ENCODE results near the gene CCDC88C.

CCDC88C gene

DNA sequence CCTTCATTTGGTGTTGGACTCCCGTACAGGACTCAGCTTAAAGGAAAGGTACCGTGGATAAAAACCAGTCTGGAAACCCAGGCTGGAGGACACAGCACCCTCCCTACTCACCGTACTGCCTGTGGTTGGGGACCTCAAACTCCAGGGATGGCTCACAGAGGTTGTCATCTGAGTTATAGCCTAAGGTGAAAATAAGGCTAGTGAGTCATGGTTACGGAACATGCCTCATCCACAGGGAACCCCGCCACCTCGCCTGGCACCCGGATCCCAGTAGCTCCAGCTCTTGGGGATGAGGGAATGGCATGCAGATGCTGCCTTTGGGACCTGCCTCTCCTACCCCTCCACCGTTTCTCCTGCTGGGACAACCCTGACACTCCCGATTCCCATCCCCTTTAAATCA is 136.3 kb downstream of the CCDC88C start:
- H3K4me3 ChIP-seq (ENCODE audit: low read depth, low read length): no peak overlapping the region
- DNase-seq (ENCODE audit: low read depth): no peak
- TF ChIP-seq, protein P1, sequence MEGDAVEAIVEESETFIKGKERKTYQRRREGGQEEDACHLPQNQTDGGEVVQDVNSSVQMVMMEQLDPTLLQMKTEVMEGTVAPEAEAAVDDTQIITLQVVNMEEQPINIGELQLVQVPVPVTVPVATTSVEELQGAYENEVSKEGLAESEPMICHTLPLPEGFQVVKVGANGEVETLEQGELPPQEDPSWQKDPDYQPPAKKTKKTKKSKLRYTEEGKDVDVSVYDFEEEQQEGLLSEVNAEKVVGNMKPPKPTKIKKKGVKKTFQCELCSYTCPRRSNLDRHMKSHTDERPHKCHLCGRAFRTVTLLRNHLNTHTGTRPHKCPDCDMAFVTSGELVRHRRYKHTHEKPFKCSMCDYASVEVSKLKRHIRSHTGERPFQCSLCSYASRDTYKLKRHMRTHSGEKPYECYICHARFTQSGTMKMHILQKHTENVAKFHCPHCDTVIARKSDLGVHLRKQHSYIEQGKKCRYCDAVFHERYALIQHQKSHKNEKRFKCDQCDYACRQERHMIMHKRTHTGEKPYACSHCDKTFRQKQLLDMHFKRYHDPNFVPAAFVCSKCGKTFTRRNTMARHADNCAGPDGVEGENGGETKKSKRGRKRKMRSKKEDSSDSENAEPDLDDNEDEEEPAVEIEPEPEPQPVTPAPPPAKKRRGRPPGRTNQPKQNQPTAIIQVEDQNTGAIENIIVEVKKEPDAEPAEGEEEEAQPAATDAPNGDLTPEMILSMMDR (IDR thresholded peaks at IDR 0.05; ENCODE audit: low read depth, low read length, missing control alignments): no peak

- DNase-seq (ENCODE audit: low read depth): no peak
- H3K4me3 ChIP-seq (ENCODE audit: low read depth, low read length): no peak overlapping the region
- TF ChIP-seq, protein P1 (IDR thresholded peaks at IDR 0.05; ENCODE audit: low read depth, low read length, missing control alignments): no peak
Measured at GRCh38 chr14:91280129-91280528, 137.5 kb downstream of the CCDC88C start.

DNA sequence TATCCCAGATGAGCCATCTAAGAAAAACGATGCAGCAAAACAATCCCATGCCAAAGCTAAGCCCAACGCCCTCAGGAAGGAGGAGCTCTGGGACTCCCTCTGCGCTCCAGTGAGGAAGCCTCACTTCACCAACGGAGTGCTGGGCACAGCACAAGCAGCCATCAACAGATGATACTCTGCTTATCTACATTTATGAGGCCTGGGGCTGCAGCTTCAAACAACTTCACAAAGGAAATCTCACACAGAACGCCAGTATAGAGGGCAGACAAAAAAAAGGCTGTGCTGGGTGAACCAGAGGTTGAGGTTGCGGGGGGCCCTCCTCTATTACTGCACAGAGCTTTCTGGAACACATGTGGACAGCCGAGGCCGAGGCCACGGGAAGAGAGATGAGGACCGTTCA is 138.3 kb downstream of the CCDC88C start:
- no peak for DNase-seq (ENCODE audit: low read depth)
- TF ChIP-seq, protein P1 (IDR thresholded peaks at IDR 0.05; ENCODE audit: low read depth, low read length, missing control alignments): no peak
- H3K4me3 ChIP-seq (ENCODE audit: low read depth, low read length): no peak overlapping the region

- H3K4me3 ChIP-seq (ENCODE audit: low read depth, low read length): no peak overlapping the region
- DNase-seq (ENCODE audit: low read depth): no peak
- TF ChIP-seq, protein P1 (IDR thresholded peaks at IDR 0.05; ENCODE audit: low read depth, low read length, missing control alignments): no peak
Measured at GRCh38 chr14:91278383-91278715, 139.3 kb downstream of the CCDC88C start.

- no peak overlapping the region for H3K4me3 ChIP-seq (ENCODE audit: low read depth, low read length)
- no peak for DNase-seq (ENCODE audit: low read depth)
- TF ChIP-seq, protein P1 (IDR thresholded peaks at IDR 0.05; ENCODE audit: low read depth, low read length, missing control alignments): no peak
Measured at GRCh38 chr14:91277546-91278382, 139.9 kb downstream of the CCDC88C start.

- H3K4me3 ChIP-seq (ENCODE audit: low read depth, low read length): no peak overlapping the region
- TF ChIP-seq, protein P1 (IDR thresholded peaks at IDR 0.05; ENCODE audit: low read depth, low read length, missing control alignments): no peak
Measured at GRCh38 chr14:91274796-91275195, 142.8 kb downstream of the CCDC88C start.

DNA sequence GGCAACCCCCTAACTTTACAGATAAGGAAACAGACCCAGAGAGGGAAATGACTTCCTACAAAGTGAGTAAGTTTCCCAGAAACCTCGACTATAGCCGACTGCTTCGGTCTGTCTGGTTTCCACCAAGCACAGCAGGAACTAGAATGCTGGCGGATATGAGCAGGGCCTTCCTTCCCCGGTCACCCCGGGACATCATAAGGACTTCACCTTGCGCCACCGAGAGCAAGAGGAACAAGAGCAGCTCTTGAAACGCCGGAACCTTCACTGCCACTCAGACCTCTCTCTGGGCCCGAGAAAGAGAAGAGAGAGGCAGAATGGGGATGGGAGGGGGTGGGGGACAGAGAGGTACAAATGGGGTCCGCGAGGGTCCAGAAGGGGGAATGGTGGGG is 143.7 kb downstream of the CCDC88C start:
- DNase-seq (ENCODE audit: low read depth): no peak
- TF ChIP-seq, protein P1 (IDR thresholded peaks at IDR 0.05; ENCODE audit: low read depth, low read length, missing control alignments): no peak

More at GRCh38 chr14:91274796-91275195, 142.8 kb downstream of the CCDC88C start:
- DNase-seq (ENCODE audit: low read depth): no peak

More for the DNA sequence above, 143.7 kb downstream of the CCDC88C start:
- H3K4me3 ChIP-seq (ENCODE audit: low read depth, low read length): no peak overlapping the region
